Stimulated activated CD4-positive, alpha-beta T cell treated with anti-CD3 and anti-CD28 coated beads, TNF-alpha, amount 100 ng/mL, for 48 hours (primary cell): ENCODE measurements around the gene ATP1A3.
A peak's percentile ranks its signal among the peaks of the same experiment; 100 is the strongest.
"Not testable (repeated sequence)": the region's sequence is repeated elsewhere in the genome, so short reads cannot be mapped to it uniquely, and the experiment has no call there.

Experiments used
- DNase-seq, 3 donors: peaks; one replicate each; pipeline ENCODE4 v3.0.0-alpha.2; 2020; ENCODE audit warnings: low read depth in 3 of 3

Gene ATP1A3

DNA sequence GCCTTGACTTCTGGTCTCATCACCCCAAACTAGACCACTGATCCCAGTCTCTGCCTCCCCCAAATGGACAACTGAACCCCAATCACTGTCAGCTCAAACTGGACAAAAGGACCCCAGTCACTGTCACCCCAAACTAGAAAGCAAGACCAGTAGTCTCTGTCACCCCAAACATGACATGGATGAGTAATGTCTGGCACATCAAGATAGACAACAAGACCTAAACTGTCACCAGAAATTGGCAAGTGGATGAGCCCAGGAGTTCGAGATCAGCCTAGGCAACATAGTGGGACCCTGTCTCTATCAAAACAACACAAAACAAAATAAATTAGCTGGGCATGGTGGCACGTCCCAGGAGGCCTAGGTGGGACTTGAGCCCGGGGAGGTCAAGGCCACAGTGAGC, 46.9 kb downstream of the ATP1A3 start:
- no peak for DNase-seq

GRCh38 chr19:41945135-41945766, 48.8 kb downstream of the ATP1A3 start:
- DNase-seq, result peak; percentile 72 to 89 (median 86)

GRCh38 chr19:41944336-41944735, 49.7 kb downstream of the ATP1A3 start:
- no peak for DNase-seq

GRCh38 chr19:41941410-41942202, 52.4 kb downstream of the ATP1A3 start:
- no peak for DNase-seq

- no peak for DNase-seq
These were observed 53.2 kb downstream of the ATP1A3 start for GRCh38 chr19:41940731-41941409.

GRCh38 chr19:41939861-41940730, 53.9 kb downstream of the ATP1A3 start:
- no peak for DNase-seq

GRCh38 chr19:41939209-41939608, 54.8 kb downstream of the ATP1A3 start:
- DNase-seq, result not testable (repeated sequence)

DNA sequence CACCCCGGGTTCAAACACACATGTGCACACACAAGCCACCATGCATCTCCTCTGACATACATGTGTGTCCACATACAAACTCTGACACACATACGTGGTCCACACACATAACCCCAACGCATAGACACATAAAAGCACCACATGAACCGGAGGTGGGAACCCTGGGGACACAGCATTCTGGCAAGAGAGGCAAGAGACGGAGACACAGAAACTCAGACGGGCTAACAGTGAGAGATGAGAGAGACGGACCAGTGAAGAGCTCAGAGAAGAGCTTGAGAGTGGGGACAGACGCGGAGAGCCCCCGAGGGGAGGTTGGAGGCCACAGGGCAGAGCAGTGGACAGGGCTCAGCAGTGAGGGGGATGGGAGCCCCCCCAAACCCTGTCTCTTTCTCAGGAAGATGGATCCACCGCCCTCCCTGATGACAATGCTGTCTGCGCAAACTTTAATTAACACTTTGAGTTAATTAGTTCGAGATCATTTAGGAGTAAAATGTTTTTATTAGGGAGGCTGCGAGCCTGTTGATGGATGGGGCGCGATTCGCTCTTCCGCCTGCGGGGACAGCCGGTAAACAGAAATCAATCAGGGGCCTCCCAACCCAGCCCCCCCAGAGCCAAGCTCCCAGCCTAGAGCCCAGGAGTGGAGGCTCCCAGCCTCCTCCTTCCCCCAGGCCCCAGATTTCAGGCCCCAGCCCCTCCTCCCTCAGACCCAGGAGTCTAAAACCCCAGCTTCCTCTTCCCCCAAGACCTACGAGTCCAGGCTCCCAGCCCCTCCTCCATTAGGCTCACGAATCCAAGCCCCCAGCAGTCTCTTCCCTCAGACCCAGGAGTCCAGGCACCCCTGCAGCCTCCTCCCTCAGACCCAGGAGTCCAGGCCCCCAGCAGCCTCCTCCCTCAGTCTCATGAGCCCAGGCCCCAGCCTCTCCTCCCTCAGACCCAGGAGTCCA, 56.2 kb downstream of the ATP1A3 start:
- DNase-seq, result no peak

GRCh38 chr19:41936961-41937360, 57.1 kb downstream of the ATP1A3 start:
- DNase-seq, result no peak

- no peak for DNase-seq
These were observed 57.6 kb downstream of the ATP1A3 start for GRCh38 chr19:41936416-41936850.

GRCh38 chr19:41935760-41936415, 58.1 kb downstream of the ATP1A3 start:
- DNase-seq, result no peak

- peak in 2 of 3 donors; percentile 72 to 73 for DNase-seq
These were observed 59.1 kb downstream of the ATP1A3 start for GRCh38 chr19:41934849-41935374.

DNA sequence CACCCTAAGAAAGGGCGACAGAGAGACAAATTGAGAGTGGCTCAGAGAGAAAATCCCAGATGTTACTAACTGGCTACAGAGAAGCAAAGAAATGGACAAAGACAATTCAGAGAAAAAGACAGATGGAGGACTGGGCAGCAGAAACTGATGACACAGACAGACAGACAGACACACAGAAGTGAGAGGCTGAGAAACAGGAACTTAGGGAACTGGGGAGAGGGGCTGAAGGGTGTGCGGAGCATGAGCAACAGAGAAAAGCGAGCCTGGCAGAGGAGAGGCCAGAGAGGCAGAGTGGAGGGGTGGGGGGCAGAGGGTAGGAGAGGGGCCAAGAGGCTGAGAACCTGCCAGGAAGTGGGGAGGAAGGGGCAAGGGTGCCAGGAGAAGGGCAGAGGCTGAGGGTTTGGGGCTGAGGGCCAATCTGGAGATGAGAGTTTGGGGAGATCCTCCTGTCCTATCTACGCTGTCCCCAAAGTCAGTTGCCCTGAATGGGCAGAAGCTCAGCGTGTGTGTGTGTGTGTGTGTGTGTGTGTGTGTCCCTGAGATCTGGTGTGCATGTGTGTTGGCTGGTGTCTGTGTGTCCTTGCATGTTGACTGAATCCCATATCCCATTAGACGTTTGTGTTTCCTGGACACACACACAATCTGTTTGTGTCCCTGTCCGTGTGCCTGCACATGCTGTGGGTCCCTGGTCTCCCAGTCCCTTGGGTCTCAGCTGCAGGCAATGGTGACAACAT, 60.2 kb downstream of the ATP1A3 start:
- no peak for DNase-seq

DNA sequence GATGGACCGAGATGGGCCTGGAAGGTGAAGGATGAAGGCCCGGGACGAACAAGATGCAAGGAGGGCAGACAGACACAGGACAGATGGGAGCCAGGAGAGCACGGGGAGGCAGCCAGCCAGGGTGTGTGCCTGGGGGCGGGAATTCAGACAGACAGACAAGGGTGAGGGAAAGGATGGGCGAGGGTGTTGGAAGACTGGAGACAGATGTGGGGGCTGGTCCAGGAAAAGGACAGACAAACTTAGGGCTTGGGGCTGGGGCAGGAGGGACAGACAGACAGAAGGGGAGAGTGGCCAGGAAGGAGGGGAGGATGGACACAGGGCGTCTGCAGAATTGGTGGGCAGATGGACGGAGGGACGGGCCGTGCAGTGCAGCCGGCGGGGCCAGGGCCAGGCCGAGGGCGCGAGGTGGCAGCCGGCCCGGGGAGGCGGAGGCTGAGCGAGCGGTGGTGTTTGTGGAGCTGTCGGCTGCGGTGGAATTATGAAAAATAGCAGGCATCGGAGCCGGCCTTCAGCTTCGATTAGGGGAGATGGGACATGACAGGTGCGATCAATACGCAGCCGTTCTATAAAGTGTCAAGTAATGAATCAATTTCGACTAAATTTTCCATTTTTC, 61.2 kb downstream of the ATP1A3 start:
- DNase-seq, result no peak

DNA sequence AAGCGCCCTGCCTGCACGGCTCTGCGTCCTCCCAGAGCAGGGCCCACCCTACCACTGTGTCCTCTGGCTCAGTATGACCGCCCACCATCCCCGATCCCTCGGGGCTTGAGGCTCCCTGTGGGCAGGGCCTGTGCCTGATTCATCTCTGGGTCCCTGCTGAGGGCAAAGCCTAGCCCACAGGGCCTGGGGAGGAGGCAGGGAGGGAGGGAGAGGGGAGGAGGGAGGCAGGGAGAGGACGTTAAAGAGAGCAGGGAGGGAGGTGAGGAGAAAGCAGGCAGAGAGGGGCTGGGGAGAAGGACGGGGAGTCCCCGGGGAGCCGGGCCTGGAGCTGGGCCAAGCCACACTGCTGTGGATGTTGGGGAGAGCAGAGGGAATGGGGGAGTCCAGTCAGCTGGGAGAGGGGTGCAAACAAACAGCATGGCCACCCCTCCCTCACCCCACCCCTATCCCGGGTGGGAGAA, 61.7 kb downstream of the ATP1A3 start:
- DNase-seq, result no peak

DNA sequence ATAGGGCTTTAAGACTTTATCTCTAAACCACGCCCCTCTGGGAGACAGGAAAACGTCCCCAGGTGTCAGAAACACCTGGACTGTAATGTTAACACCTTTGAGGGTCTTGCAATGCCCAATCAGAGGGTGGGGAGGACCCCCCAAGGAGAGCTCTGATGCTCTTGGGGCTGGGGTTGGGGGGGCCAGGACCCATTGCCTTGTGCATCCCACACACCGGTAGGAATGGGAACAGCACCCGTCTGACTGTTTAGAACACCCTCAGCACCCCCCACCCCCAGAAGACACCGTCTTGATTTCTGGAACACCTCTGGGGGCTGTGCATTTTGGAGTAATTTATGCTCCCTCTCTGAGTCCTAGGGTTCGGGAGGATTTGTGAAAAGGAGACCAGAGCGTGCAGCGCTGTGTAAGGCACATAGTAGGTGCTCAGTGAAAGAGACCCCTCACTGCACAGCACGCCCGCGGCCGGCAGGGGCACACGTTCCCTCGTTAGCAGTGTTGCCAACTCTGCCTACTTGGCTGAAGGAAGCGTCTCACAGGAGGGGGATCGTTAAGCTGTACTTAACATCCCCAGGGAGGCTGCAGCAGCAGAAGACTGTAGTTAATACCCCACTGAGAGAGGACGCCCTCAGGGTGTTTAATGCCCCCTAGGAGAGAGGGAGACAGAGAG, 63.0 kb downstream of the ATP1A3 start:
- no peak for DNase-seq

DNA sequence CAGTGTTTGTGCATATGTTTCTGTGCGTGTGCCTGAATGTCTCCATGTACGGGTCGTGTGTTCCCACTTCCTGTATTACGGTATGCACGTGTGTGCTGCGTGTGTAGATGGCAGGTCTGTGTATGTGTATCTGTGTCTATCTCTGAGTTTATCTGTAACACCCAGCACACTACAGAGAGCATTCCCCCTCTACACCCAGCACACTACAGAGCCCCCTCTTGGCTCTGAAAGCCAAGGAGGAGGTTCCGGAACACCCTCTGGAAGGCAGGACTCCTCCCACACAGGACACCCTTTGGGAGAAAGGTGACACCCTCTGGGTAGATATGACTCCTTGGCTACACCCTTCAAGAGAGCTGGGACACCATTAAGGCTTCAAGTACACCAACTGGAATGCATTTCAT, 63.7 kb downstream of the ATP1A3 start:
- DNase-seq, result no peak

GRCh38 chr19:41929536-41930071, 64.4 kb downstream of the ATP1A3 start:
- no peak for DNase-seq
